OCI-LY7 (cell line): ENCODE data around the gene MAP4K2.

Source experiments
- CTCF ChIP-seq: fragments of 200-600 bp; sonication (generic); conservative IDR thresholded peaks from 2 replicates; pipeline ENCODE4 v1.5.1; 2014; ENCODE audit warnings: mild to moderate bottlenecking, antibody characterized with exemption, low read length, moderate library complexity, mixed read lengths
- EZH2phosphoT487 ChIP-seq: fragments of 200-600 bp; sonication (generic); IDR thresholded peaks from 2 replicates; pipeline ENCODE4 v1.6.1; 2018; ENCODE audit warnings: low read depth, borderline replicate concordance, mild to moderate bottlenecking, mixed run types, antibody characterized with exemption, low read length, moderate library complexity, mixed read lengths

DNA sequence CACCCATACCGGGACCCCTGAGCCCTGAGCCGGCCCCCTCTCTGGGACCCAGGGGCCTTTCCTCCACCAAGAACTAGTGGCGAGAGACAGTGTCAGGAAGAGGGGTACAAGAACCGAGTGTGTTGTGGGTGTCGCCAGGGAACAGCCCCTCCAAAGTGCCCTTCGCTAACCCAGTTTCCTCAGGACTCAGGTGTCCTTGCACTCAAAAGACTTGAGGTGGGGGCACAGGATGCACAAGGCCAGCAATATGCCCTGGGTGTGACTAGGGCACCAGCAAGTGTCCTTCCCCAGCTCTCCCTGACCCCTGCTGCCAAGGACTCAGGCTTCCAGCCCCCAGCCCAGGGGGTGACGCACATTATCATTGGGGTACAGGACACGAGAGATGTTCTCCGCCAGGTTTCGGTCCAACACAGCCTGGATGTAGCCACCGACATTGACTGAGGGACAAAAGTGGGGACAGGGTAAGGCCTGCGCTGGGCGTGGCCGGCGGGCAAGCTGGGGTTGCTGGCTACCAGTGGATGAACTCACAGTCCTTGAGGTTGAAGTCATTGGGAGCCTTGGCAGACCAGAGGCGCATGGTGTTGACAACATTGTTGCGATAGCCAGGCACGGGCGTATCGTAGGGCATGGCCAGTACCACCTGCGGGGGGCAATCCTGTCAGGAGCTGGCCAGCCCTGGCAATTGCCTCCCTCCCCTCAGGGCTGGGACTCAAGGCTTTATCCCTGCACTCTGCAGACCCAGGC lies 47.9 kb downstream of the MAP4K2 start:
- no peak for TF ChIP-seq CTCF
- TF ChIP-seq EZH2phosphoT487 = no peak
